Ascending aorta (tissue), 2 donors: ENCODE results near the gene GIMAP7. TPM values are rescaled to one million over a fixed set of nuclear protein-coding genes. Genes with fewer than 3 reads are reported as not detected.

Experiments used
- DNase-seq, 2 donors: peaks; one replicate each; pipeline ENCODE4 v3.0.0-alpha.2; 2019; ENCODE audit warnings: low spot score in 2 of 2
- H3K27ac ChIP-seq, 2 donors: fragments of 200-600 bp; sonication (generic); one replicate each; pipeline ENCODE4 v1.5.1; 2016 to 2017; ENCODE audit warnings: mild to moderate bottlenecking in 1 of 2
- H3K27me3 ChIP-seq: fragments of 200-600 bp; sonication (generic); one replicate; pipeline ENCODE4 v1.5.1; 2017
- H3K36me3 ChIP-seq, 2 donors: fragments of 200-600 bp; sonication (generic); one replicate each; pipeline ENCODE4 v1.5.1; 2016
- H3K4me1 ChIP-seq, 2 donors: fragments of 200-600 bp; sonication (generic); one replicate each; pipeline ENCODE4 v1.5.1; 2016 to 2017; ENCODE audit warnings: mild to moderate bottlenecking in 1 of 2
- H3K4me3 ChIP-seq, 2 donors: fragments of 200-600 bp; sonication (generic); one replicate each; pipeline ENCODE4 v1.5.1; 2016 to 2017; ENCODE audit warnings: mild to moderate bottlenecking in 1 of 2
- H3K9me3 ChIP-seq, 2 donors: fragments of 200-600 bp; sonication (generic); one replicate each; pipeline ENCODE4 v1.5.1; 2016
- intact Hi-C: fragments of 100-400 bp; cut with DNase I; formaldehyde crosslinking; loops from one replicate; pipeline ENCODE4 v1.15.1; 2023
- total RNA-seq: library from RNA; depleted of rRNA; stranded (reverse); fragments of >200 nt; gene quantifications from one replicate; pipeline ENCODE4 v1.1.0, GENCODE V29; 2016
- TF ChIP-seq, protein P1 (sequence below), 3 experiments: fragments of 200-600 bp in 2 of 3; fragments of 450-650 bp in 1 of 3; sonication (generic) in 2 of 3; IDR thresholded peaks; one replicate each; pipeline ENCODE4 v1.5.1; 2016 to 2019; ENCODE audit warnings: antibody characterized with exemption in 3 of 3, mild to moderate bottlenecking in 1 of 3, moderate library complexity in 1 of 3

The GIMAP7 gene
- total RNA-seq, 1 donor from 2014 or later = 9.4 TPM

- Histone ChIP-seq H3K27me3 (no peaks in the 10 kb centered on the region), H3K4me1 (no peaks in the 10 kb centered on the region), H3K27ac (no peak overlapping the region), H3K9me3 (no peaks in the 10 kb centered on the region), H3K4me3 (no peak overlapping the region), H3K36me3 (no peaks in the 10 kb centered on the region)
- intact Hi-C loops = no loop called here
- TF ChIP-seq, protein P1, sequence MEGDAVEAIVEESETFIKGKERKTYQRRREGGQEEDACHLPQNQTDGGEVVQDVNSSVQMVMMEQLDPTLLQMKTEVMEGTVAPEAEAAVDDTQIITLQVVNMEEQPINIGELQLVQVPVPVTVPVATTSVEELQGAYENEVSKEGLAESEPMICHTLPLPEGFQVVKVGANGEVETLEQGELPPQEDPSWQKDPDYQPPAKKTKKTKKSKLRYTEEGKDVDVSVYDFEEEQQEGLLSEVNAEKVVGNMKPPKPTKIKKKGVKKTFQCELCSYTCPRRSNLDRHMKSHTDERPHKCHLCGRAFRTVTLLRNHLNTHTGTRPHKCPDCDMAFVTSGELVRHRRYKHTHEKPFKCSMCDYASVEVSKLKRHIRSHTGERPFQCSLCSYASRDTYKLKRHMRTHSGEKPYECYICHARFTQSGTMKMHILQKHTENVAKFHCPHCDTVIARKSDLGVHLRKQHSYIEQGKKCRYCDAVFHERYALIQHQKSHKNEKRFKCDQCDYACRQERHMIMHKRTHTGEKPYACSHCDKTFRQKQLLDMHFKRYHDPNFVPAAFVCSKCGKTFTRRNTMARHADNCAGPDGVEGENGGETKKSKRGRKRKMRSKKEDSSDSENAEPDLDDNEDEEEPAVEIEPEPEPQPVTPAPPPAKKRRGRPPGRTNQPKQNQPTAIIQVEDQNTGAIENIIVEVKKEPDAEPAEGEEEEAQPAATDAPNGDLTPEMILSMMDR (IDR thresholded peaks at IDR 0.05) = no peak
- no peak for DNase-seq
Observed at GRCh38 chr7:150473902-150474301, 40.8 kb upstream of the GIMAP7 start.

- Histone ChIP-seq H3K36me3 (no peaks in the 10 kb centered on the region), H3K4me3 (no peak overlapping the region), H3K9me3 (no peaks in the 10 kb centered on the region), H3K27ac (no peak overlapping the region), H3K4me1 (no peaks in the 10 kb centered on the region), H3K27me3 (no peaks in the 10 kb centered on the region)
- DNase-seq = no peak
- intact Hi-C loops = no loop called here
- TF ChIP-seq, protein P1 (IDR thresholded peaks at IDR 0.05) = no peak
Observed at GRCh38 chr7:150476285-150476684, 38.4 kb upstream of the GIMAP7 start.

DNA sequence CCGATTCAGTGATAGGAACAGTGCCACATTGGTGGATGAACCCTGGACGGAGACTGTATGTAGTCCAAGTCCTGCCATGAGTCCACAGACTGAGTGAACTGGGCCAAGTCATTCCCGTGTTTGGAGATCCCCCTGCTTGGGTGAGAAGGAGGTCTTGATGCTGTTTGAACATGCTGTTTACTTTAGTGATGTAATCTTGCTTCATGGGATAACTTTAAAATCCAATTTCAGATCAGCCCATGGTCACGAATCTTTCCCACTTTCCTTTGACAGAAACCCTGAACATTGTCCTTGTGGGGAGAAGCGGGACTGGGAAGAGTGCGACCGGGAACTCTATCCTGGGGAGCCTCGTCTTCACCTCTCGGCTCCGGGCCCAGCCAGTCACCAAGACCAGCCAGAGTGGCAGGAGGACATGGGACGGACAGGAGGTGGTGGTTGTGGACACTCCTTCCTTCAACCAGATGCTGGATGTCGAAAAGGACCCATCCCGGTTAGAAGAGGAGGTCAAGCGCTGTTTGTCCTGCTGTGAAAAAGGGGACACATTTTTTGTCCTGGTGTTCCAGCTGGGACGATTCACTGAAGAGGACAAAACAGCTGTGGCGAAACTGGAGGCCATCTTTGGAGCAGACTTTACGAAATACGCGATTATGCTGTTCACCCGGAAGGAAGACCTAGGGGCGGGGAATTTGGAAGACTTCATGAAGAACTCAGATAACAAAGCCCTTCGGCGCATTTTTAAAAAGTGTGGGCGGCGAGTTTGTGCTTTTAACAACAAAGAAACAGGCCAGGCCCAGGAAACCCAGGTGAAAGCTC, 37.6 kb upstream of the GIMAP7 start:
- no peaks in the 10 kb centered on the region for H3K9me3 ChIP-seq
- TF ChIP-seq, protein P1 (IDR thresholded peaks at IDR 0.05) = no peak
- intact Hi-C loops = no loop called here
- no peaks in the 10 kb centered on the region for H3K27me3 ChIP-seq
- H3K36me3 ChIP-seq = no peaks in the 10 kb centered on the region
- H3K27ac ChIP-seq = no peak overlapping the region
- no peak for DNase-seq
- H3K4me1 ChIP-seq = no peaks in the 10 kb centered on the region
- H3K4me3 ChIP-seq = no peak overlapping the region

DNA sequence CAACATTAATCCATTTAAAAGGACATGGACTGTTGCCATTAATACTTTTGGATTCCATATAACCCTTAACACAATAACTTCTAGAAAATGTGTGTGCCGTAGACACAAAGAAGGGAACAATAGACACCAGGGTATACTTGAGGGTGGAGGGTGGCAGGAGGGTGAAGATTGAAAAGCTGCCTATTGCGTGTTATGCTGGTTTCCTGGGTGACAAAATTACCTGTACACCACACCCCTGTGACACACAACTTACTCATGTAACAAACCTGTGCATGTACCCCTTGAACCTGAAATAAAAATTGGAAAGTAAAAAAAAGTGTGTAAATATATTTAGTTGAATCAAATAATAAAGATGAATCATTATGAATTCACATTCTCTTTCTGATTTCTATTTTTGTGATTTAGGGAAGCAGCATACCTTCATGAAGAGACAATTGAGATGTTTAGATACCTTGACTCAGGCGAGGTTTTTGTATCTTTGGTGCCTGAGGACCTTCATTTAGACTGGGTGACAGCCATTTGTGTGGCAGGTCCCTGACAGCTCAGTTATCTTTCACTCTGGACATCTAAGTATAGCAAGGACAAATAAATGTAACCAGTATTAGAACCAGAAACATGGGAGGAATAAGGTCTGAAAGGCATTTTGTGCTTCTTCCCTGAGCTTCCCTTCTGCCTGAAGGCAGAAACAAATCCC, 35.5 kb upstream of the GIMAP7 start:
- TF ChIP-seq, protein P1 (IDR thresholded peaks at IDR 0.05) = no peak
- H3K36me3 ChIP-seq = no peaks in the 10 kb centered on the region
- no peak overlapping the region for H3K27ac ChIP-seq
- H3K4me3 ChIP-seq = no peak overlapping the region
- DNase-seq = no peak
- no peaks in the 10 kb centered on the region for H3K27me3 ChIP-seq
- H3K9me3 ChIP-seq = no peaks in the 10 kb centered on the region
- H3K4me1 ChIP-seq = no peaks in the 10 kb centered on the region
- intact Hi-C loops = no loop called here

- DNase-seq = no peak
- H3K9me3 ChIP-seq = no peaks in the 10 kb centered on the region
- H3K27ac ChIP-seq = peak overlapping the region in 1 of 2 donors; percentile 18
Observed at GRCh38 chr7:150481186-150481920, 33.3 kb upstream of the GIMAP7 start.

More at GRCh38 chr7:150481186-150481920, 33.3 kb upstream of the GIMAP7 start:
- intact Hi-C loops = no loop called here
- TF ChIP-seq, protein P1 (IDR thresholded peaks at IDR 0.05) = no peak
- H3K4me1 ChIP-seq = no peaks in the 10 kb centered on the region
- H3K4me3 ChIP-seq = no peak overlapping the region
- no peaks in the 10 kb centered on the region for H3K36me3 ChIP-seq
- no peaks in the 10 kb centered on the region for H3K27me3 ChIP-seq
